Stimulated activated CD8-positive, alpha-beta memory T cell treated with anti-CD3 and anti-CD28 coated beads, Interleukin-12 subunit alpha, Interleukin-12 subunit beta, amount 100 ng/mL, for 24 hours (primary cell): ENCODE measurements around the gene TTLL11.

ENCODE experiments used
- DNase-seq: peaks from one replicate; pipeline ENCODE4 v3.0.0-alpha.2; 2020; ENCODE audit errors: extremely low read depth

Gene TTLL11

DNA sequence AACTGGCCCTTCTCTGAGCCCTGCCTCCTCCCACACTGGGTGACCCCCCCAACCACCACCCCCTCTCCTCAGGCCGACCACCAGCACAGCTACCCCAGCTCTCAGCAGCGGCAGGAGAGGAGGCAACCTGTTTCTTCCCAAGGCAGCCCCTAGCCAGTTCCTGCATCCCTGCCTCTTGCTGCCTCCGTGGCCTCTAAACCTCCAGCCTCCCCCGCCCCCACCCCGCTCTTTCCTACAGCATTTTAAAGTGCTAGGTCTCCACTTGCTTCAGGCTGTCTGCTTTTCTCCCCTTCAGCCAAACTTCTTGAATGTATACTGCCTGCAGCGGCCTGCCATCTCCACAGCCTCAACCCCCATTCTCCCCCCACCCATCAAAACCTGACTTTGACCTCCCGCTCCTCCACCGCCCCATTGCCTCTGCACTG is 306.1 kb downstream of the TTLL11 start:
- no peak for DNase-seq

DNA sequence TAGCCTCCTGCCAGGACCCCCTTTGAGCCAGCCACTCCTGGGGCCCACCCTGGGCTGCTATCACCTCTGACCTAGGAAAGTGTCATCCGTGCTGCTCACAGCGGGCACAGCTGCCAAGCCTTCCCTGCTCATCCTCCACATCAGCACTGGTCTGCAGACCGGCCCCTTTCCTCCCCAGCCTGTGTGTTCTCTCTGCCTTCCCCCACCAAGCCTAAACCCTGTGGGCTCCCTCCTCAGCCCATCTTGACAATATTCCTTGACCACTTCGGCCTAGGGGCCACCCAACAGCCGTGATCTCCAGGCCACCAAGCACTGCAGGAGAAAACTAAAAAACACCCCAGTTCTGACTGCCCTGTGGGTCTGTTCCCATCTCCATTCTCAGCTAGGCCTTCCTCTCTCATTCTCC is 306.6 kb downstream of the TTLL11 start:
- DNase-seq: no peak

DNA sequence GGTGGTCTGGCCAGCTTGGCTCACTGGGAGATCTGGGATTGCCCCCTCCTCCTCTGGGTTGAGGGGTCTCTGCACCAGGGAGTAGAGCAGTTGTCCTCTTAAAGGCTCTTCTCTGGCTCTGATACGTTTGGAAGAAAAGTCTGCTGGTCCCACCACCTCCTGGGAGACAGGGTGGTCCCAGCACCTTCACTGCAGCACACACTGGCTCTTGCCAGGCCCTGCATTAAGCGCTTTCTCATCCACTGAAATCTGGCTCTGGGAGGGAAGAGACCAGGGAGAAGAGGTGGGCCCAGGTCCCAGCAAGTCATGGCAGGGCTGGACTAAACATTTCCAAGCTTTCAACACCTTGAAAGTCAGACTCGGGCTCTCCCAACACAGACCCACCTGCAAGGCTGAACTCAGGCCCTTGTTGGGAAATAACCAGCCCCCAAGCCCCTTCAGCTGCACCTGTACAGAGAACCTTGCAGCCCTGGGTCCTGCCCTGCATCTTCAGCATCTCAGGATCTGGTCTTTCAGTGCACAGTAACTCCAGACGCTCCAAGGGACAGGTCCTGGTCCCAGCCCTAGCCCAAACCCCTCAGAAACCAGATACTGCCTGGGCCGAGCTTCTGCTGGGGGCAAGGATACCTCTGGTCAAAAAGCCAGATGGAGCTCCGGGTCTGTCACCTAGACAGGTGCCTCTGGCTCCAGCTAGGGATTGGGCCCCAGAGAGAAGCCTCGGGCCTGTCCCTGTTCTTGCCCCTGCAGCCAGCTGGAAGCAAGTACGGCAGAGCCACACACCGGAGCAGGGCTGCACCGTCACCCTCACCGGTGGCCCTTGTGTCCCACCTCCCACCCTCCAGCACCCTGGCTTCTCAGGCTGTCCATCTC is 307.2 kb downstream of the TTLL11 start:
- no peak for DNase-seq

DNA sequence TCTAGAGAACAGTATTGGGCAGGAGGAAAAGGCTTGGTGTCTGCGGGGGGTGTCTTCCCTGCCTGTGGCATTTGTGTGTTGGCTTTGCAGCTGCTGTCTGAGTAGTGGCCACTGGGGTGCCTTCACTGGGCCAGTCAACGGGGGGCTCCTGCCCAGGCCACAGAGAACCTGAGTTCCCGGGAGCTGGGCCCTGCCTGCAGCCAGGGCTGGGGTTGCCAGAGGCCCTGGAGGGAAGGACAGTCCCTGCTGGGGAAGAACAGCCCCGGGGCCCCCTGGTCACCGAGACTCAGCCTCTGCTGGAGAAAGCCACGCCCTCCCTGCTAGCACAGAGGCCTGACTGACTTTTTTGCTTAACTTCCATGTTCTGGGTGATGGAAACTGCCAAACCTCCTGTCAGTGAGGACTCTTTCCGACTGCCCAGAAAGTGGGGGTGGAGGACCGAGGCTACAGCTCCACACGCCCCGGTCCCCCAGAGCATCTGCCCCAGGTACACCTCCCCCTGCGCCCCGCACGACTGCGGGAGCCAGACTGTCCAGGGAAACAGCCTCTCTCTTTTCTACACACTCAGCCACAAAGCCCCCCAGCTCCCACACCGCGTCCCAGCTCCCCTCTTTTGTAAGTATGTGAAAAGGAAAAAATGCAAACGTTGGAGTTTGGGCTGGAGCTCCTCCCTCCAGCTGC is 308.2 kb downstream of the TTLL11 start:
- DNase-seq: no peak

DNA sequence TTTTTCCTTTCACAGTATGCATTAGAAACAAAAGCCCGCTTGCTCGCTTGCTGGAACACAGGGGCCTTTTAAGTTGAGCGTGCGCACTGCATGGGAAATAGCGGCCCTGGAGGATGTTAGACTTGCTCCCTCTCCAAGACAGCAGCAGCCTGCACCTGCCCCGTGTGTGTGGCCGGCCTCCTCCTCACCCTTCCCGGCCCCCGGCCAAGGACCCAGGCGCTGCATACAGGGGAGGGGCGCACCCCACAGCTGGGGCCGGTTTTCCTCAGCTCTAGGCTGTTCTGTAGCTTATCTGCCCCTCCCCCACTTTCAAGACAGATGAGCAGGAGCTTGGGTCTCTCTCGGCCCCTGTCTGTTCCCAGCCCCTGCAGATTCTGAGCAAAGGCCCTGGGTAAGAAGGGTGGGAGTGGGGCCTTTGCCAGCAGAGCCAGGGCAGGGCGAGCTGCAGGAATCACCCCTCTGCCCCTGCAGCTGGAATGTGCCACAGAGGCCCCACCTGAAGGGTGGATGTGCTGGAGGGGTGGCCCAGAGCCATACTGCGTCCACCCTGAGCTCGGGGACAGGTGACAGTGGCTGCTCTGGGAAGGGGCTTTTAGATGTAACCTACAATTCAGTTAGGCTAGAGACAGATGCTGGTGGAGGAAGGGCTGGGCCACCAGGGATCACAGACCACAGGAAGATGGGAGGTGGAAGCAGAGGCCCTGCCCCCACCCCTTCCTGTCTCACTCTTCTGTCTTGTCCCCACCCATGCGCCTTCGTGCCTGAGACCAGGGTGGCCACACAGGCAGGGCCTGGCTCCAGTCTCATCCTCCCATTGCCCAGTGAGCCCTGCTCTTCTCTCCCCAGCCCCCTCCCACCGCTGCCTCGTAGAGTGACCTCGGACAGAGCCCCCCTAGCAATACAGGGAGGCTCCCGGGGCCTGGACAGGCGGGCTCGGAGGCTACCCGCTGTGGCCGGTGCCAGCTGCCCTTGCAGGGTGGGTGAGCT is 309.3 kb downstream of the TTLL11 start:
- DNase-seq: no peak

DNA sequence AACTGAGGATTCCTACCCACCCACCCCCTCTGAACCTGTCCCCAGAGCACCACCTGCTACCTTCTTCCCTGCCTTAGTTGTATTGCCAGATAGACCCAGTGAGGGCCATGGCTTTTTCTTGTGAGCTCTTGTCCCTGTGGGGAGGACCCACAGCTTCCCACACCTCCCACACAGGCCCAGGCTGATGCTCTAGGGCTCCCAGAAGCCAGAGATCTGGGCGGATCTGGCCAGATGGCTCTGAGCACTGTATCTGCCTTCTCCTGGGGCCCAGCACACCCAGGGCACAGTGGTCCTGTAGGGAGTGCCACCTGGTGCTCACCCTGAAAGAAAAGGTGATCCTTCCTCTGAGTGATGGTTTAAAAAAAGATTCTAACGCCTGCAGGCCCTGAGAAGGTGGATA is 310.0 kb downstream of the TTLL11 start:
- DNase-seq: no peak

DNA sequence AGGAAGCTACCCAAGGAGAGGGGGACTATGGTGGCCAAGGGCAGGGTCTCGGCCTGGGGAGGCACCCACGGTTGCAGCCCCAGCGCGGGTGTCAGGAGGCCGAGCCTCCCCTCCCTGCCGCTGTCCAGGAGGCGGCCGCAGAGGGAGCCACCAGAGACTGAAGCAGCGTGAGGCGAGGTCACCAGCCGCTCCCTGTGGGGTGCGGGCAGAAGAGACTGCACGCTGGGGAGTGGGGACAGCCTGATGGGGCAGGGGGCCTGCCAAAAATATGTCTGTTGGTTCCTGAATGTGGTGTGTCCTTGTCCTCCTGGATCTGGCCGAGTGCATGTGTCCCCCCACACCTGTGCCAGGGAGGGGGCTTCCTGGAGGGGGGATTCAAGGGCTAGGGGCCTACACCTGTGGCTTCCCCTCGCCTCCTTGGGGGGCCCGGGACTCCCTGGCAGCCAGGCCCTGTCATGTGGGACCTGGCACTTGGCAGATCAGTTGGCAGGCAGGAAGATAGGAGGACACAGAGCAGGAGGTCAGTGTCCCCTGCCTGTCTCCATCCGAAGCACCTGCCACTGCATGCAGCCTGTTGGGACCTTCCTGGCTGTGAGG is 310.5 kb downstream of the TTLL11 start:
- DNase-seq: no peak

DNA sequence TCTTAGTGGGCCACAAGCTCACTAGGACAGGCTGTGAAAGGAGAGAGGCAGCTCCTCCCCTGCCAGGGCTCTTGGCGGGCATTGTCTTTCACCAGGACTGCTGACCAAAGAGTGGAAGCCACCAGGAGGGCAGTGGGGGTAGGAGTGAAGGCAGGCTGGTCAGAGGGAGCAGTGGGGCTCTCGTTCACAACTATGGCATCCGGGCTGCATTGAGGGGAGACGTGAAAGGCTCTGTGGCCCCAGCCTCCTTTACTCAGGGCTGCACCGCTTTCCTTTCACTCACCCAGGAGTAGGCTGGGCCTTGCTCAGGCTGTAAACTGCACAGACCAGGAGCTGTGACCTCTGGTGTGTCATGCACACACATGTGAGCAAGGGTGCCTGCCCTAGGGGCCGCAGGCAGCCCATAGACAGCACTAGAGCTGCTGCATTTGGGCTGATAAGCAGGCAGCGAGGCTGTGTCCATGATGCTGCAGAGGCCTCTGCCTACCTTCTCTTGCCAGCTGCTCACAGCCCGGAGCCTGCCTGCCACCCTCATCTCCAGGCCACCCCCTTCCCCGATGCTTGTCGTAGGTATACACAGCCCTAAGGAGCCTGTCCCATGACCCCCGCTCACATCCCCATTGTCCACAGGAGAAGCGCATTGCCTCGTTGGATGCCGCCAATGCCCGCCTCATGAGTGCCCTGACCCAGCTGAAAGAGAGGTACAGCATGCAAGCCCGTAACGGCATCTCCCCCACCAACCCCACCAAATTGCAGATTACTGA is 311.2 kb downstream of the TTLL11 start:
- no peak for DNase-seq

DNA sequence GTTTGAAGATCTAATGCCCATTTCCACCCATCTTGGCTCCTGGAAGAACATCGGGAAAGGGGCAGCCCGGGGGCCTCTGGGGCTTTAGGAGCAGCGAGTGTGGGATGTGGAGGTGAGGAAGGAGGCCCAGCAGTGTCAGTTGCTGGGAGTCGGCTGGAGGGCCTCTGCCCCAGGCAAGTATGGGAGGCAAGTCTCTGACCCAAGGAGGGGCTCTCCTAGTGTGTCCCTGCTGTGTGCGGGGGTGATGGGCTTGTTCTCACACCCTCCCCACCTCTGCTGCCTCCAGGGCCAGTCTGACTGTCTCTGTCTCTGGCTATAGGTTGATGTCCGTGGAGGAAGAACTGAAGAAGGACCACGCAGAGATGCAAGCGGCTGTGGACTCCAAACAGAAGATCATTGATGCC is 312.0 kb downstream of the TTLL11 start:
- no peak for DNase-seq

DNA sequence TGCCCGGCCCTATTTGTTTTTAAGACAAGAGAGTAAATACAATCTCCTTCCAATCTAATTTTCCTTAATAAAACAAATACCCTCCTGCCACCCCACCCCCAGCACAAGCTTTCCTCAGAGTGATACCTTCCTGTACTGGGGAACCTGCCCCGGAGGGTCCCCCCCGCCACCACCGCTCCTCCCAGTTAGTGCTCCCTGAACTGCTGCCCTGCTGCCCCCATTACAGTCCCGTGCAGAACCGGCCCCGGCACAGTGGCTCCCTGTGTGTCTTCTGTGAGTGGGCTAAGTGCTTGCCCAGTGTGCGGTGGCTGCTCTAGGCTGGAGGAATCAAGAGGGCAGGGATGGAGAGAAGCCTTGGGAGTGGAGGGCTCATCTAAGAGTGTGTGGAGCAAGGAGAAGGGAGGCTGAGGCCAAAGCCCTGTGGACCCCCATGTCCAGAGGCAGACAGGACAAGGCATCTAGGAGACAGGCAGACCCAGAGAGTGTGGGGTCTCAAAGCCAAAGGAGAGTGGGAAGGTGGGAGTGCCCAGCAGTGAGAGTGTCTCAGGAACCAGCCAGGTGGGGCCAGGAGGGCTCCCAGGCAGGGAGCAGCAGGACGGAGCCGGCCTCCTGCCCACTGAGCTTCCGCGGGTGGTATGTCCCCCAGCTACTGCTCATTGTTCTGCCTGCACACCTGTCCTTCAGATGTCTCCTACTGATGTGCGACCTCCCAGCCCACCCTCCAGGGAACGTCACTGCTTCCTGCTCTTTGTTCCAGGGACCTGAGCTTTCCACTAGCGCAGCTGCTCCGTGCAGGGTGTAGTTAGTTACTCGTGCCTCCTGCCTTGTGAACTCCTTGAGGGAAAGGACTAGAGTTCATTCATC is 312.7 kb downstream of the TTLL11 start:
- DNase-seq: no peak

DNA sequence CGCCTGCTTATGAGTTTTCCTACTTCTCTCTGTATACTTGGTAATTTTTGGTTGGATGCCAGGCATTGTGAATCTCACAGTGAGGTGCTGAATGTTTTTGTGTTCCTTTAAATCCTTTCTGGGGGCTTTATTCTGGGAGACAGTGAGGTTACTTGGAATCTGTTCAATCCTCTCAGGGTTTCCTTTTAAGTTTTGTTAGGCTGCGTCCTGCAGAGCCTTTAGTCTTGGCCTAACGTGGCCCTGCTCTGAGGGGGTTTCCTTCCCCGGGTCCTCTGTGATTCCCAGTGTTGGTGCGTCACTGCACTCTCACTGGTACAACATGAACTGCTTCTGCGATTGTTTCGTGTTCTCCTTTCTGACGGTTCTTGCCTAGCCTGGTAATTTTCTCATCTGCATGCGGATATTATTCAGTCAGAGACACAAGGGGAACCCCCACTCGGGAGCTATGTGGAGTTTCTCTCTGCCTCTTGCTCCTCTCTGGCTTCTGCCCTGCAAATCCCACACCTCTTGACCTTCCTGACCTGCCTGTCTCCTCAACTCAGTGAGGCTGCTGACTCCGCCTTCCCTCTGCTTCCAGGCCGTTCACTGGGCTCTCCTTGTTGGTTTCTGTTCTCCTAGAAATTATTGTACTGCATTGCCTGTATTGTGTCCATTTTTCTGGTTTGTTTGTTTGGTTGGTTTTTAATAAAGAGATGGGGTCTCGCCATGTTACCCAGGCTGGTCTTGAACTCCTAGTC is 313.6 kb downstream of the TTLL11 start:
- no peak for DNase-seq

DNA sequence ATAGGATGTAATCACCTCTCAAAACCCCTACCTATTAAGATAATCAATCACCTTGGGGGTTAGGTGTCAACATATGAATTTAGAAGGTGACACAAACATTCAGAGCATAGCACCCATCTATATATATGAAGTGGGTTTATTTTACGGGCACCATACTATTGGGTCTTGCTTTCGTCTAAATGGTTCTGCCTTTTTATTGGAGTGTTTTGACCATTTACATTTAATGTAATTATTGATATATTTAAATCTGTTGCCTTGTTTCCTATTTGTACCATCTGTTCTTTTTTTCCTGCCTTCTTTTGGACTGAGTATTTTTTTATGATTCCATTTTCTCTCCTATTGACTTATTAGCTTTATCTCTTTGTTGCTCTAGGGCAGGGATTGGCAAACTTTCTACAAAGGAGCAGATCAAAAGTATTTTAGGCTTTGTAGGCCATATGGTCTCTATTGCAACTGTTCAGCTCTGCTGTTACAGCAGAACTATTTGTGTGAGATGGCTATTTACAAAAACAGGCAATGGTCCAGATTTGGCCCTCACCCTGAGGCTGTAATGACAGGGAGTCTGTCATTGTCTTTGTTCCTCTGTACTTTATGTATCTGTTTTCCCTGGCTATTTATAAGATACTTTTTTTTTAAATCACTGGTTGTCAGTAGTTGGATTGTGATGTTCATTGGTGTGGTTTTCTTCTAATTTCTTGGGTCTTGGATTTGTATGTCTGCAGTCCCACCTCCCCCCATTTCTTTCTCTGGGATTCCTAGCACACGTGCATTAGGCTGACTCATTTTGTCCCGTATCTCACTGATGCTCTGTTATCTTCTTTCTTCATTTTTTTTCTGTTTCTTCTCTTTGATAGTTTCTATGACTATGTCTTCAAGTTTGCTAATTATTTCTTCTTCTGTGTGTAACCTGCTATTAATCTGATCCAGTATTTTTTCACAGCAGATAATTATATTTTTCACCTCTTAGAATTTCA is 314.6 kb downstream of the TTLL11 start:
- DNase-seq: no peak

DNA sequence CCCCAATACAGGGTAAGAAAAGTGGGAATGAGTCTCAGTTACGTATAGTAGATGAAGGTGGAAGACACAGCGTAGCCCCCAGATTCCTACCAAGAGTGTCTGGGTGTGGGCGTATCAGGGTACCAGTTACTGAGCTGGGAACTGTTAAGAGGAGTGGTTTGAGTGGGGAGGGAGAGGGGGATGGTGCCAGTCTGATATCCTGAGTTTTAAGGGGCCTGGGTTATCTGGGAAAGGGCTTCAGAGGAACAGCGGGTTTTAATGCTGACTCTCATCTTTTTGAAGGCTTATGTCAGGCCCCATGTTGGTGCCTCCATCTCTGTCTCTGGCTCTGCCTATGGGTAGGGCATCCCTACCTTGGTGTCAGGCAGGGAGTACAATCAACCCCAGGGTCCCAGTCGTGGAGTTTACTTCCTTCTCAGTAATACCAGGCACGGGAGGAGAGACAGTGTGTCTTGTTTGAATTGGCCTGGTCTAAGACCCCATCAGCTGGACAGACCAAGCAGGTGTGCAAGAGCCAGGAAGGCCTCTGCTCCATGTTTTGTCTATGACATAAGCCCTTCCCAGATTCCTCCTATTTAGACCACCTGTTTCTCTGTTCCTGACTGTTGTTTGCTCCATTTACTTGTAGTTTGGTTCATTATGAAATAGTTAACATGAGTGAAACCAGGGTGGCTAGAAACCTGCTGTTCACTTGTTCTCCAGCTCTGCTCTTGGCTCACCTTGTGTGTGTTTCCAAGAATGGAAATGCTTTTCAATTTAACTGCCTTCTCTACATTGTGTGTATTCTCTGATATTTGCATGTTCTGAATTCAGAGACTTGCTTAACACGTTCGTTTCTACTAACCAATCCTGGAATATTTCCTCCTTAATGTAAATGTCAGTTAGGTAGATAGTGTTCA is 316.1 kb downstream of the TTLL11 start:
- DNase-seq: no peak

DNA sequence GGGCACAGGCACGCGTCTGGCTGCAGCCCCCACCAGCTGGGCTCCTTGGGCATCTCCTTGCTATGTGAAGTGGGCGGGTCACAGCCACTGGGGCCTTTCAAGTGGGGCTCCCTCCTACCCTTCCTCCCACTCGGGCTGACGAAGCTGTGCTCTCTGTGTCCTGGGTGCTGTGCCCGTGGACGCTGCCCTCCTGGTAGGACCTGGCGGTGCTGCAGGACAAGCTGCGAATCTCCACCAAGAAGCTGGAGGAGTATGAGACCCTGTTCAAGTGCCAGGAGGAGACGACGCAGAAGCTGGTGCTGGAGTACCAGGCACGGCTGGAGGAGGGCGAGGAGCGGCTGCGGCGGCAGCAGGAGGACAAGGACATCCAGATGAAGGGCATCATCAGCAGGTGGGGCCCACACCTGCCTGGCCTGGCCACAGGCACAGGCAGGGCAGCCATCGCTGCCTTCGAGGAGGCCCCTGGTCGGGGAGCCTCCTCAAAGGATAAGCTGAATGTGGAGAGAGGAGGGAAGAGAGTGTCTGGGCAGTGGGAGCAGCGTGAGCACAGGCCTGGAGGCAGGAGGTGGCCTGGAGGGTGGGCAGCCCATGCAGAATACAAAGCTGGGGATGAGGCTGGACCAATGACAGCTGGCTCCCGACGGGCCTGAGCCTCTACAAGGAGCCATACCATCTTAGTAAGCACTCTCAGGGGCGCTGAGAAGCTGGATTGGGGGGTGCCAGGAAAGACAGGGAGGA is 316.9 kb downstream of the TTLL11 start:
- DNase-seq: no peak

DNA sequence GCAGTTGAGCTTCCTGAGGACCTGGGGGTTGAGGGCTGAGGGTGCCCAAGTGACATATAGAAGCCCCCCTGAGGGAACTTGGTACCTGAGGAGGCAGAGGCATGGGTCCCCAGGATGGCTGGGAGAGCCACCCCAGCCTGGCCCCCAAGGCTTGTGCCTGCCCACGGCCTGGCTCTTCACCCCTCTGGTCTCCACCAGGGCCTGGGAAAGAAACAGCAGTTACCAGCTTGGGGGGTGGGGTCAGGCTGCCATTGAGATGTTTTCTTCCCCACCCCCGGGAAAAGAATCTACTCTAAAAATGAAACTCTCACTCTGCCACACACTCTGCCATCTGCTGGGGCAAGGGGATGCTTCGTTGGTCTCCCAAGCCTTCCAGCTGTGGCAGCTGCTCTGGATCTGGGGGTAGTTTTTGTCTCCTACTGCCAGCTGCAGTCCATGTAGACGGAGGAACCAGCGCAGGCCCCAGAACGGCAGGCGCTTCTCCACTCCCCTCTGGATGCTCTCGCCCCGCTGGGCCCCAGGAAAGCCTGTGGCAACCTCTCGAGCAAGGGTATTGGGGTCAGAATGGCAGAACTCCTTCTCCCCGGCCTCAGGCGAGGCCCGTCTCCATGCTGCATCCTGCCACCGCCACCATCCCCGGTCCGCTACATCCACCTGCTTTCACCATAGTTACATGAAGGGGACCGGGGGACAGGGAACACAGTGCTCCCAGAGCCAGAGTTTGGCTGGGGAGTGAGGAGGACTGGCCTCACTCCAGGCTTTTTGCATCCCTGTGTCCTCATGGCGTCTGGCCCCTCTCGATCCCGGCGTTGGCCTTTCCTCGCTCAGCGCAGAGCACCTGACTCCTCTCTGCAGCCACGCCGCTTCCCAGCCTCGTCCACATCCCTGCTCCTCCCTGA is 318.1 kb downstream of the TTLL11 start:
- DNase-seq: no peak
